ENCODE results near the gene ST7. TPM values are rescaled to one million over a fixed set of nuclear protein-coding genes. Genes with fewer than 3 reads are reported as not detected.

ST7 gene
- total RNA-seq, 4 donors from 2014 or later, result 16.2 to 38.6 (median 22.5) TPM

DNA sequence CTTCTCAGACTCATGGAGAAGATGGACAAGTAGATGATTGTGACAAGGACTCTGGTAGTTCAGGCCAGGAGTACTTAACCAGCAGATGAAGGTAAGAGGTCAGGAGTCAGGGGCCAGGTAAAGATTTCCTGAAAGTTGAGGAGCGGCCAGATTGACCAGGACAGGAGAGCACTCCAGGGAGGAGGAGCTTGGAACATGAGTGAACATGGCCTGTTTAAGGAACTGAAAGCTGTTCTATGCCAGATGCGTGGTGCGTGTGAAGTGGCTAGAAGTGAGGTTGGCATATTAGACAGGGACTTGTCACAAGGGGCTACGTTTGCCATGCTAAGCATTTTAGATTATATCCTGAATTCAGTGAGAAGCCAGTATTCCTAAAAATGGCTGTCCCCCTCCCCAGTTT, 212.4 kb downstream of the ST7 start:
- TF ChIP-seq, protein P1, sequence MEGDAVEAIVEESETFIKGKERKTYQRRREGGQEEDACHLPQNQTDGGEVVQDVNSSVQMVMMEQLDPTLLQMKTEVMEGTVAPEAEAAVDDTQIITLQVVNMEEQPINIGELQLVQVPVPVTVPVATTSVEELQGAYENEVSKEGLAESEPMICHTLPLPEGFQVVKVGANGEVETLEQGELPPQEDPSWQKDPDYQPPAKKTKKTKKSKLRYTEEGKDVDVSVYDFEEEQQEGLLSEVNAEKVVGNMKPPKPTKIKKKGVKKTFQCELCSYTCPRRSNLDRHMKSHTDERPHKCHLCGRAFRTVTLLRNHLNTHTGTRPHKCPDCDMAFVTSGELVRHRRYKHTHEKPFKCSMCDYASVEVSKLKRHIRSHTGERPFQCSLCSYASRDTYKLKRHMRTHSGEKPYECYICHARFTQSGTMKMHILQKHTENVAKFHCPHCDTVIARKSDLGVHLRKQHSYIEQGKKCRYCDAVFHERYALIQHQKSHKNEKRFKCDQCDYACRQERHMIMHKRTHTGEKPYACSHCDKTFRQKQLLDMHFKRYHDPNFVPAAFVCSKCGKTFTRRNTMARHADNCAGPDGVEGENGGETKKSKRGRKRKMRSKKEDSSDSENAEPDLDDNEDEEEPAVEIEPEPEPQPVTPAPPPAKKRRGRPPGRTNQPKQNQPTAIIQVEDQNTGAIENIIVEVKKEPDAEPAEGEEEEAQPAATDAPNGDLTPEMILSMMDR (IDR thresholded peaks at IDR 0.05; ENCODE audit: low read depth), result no peak

DNA sequence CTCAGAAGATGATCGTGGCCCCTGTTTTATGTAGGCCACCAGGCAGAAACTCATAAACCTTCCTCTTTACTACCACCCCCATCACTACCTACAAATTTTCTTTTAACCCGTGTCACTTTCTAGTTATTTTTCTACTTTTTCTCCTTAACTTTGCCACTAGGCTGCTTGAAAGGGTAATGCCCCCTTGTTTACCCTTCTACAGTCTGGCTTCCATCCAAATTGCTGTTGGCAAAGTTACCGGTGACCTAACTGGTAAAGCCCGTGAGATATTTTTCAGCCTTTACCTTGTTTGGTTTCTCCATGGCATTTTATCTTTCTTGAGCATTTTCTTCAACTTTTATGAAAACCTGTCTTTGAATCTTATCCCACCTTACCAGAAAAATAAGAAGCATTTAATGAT, 216.6 kb downstream of the ST7 start:
- TF ChIP-seq, protein P1 (IDR thresholded peaks at IDR 0.05; ENCODE audit: low read depth), result no peak

DNA sequence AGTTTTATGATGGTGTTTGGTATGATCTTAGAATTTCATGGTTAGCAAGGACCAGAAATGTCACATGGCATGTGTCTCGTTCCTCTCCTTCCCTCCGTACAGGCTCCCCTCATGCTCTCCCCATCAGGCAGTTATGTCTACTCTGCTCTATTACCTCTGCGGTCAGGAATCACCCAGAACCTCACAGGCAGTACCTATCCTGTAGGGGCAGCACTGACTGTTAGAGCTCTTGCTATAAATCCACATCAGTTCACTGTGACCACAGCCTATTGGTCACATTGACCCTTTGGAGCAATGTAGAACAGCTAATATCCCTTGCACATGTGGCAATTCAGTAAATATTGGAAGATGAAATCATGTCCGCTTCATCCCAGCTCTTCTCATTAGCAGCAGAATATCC, 217.8 kb downstream of the ST7 start:
- TF ChIP-seq, protein P1 (IDR thresholded peaks at IDR 0.05; ENCODE audit: low read depth), result no peak

DNA sequence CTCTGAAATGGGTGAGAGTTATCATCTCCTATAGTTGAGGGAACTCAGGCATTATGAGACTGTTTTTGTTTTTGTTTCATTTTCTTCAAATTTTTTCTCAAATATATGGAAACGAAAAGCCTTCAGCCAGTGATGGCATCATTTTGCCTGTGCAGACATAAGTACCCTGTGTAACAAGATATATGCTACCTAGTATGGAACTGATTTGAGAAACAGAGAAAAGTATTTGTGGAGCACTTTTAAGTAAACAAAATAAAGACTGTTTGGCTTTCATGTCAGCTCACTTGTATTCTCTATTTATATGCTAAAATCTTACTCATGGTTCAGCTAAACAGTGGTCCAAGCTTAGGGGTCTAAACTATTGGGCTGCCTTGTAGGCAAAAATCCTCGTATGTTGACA, 219.0 kb downstream of the ST7 start:
- TF ChIP-seq, protein P1 (IDR thresholded peaks at IDR 0.05; ENCODE audit: low read depth), result no peak

DNA sequence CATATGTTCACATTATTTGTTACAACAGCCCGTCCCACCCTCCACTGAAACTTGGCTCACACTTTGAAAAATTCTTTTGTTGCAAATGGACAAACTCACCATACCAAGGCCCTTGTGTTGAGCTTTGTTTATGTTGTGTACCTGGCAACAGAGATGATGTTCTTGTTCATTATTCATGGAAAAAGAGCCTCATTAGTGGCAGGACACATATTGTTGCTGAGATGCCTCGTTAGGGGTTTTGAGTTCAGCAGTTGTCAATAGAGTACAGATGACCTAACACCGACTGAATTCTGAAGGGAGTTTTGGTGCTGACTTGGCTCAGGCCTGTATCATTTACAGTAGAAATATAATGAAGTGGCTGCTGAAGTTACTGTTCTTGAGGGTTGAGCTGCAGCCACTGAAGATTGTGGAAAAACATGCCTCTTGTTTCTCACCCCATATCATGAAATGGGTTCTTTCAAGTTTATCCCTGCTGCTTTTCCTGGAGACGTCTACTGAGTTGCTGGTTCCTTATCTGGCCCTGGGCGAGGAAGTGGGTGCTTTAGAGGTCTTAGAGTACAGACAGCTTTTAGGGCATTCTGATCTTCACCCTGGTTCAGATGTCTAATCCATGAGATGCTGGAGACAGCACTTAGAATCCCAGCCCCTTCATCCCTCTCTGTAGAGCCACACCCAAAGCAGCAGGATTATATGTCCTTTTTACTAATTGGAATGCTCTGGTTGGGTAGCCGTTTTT, 219.9 kb downstream of the ST7 start:
- TF ChIP-seq, protein P1 (IDR thresholded peaks at IDR 0.05; ENCODE audit: low read depth), result no peak

DNA sequence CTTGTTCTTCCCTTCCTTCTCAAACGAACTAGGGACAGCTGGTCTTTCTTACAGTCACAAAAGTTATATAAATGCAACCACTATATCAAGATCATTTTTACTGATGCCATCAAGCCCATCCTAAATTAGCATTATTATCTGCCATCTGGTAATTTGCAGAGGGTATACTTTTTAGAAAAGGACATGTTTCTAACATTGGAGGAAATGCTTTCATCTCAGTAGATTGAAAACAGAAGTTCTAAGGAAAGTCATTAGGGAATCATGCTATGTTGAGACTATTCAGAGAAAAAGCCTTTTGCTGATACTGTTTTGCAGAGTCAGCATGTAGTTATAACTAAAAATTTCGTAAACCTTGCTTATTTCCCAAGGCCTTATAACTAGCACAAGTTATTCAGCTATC, 222.9 kb downstream of the ST7 start:
- TF ChIP-seq, protein P1 (IDR thresholded peaks at IDR 0.05; ENCODE audit: low read depth), result no peak

DNA sequence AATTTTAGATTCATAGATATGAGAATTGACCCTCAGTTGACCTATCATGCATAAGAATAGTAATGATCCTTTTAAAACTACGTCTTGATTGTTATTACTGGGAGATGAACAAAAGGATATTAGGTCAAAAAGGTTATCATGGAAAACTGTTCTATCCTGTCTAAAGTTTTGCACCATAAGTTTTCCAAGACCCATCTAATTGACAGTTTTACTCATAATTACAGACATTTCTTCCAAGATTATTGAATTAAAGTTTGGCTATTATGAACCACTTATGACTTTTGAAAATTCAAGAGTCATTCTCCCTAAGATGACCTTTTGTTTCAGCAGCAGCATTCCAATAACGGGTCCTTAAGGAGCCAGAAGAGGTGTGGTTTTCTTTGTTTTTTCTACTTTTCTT, 225.3 kb downstream of the ST7 start:
- TF ChIP-seq, protein P1 (IDR thresholded peaks at IDR 0.05; ENCODE audit: low read depth), result no peak
